GM12872 (cell line): ENCODE results near the gene HP1BP3.

ENCODE experiments used
- CTCF ChIP-seq: IDR thresholded peaks from 3 replicates; pipeline ENCODE4 v1.5.1; 2011; ENCODE audit warnings: low read depth, mild to moderate bottlenecking, low read length, moderate library complexity; ENCODE audit not compliant: insufficient read depth

HP1BP3 gene

GRCh38 chr1:20787029-20787839 lies at the start of gene HP1BP3:
Gene HP1BP3 (minus strand): TSS chr1:20787307. CDS start chr1:20780440, 6,867 bp downstream.
- no peak for TF ChIP-seq CTCF

GRCh38 chr1:20836230-20836629 lies 49.1 kb upstream of the HP1BP3 start:
- no peak for TF ChIP-seq CTCF

GRCh38 chr1:20834780-20835179 lies 47.7 kb upstream of the HP1BP3 start:
- no peak for TF ChIP-seq CTCF

- no peak for TF ChIP-seq CTCF
Observed at GRCh38 chr1:20834192-20834591, 47.1 kb upstream of the HP1BP3 start.

- no peak for TF ChIP-seq CTCF
Observed at GRCh38 chr1:20830378-20830777, 43.3 kb upstream of the HP1BP3 start.

GRCh38 chr1:20829946-20830345 lies 42.8 kb upstream of the HP1BP3 start:
- TF ChIP-seq CTCF: no peak

- no peak for TF ChIP-seq CTCF
Observed at GRCh38 chr1:20829531-20829930, 42.4 kb upstream of the HP1BP3 start.
